OCI-LY1 (cell line): Measurements from ENCODE around the gene CDHR3.

Experiments used
- H2AFZ ChIP-seq: fragments of 200-600 bp; sonication (generic), shearing (Covaris generic); 2 replicates; pipeline ENCODE4 v1.6.0; 2014; ENCODE audit warnings: antibody characterized with exemption, mild to moderate bottlenecking, low read length
- H3F3A ChIP-seq: fragments of 200-600 bp; sonication (generic), shearing (Covaris generic); 2 replicates; pipeline ENCODE4 v1.6.0; 2014; ENCODE audit warnings: mild to moderate bottlenecking, antibody characterized with exemption, low read length, moderate library complexity; ENCODE audit not compliant: insufficient read depth
- H3K27ac ChIP-seq: fragments of 200-600 bp; sonication (generic); 2 replicates; pipeline ENCODE4 v1.5.1; 2014; ENCODE audit warnings: low read length, mixed run types, mild to moderate bottlenecking, low read depth; ENCODE audit not compliant: poor library complexity, severe bottlenecking
- H3K27me3 ChIP-seq: fragments of 200-600 bp; sonication (generic); 2 replicates; pipeline ENCODE4 v1.6.0; 2014; ENCODE audit warnings: antibody characterized with exemption, mild to moderate bottlenecking, low read length, moderate library complexity; ENCODE audit not compliant: insufficient read depth
- H3K36me3 ChIP-seq: fragments of 200-600 bp; sonication (generic); 2 replicates; pipeline ENCODE4 v1.6.1; 2014; ENCODE audit warnings: mild to moderate bottlenecking, antibody characterized with exemption, low read length, moderate library complexity, mixed read lengths; ENCODE audit not compliant: insufficient read depth
- H3K4me1 ChIP-seq: fragments of 200-600 bp; sonication (generic); 2 replicates; pipeline ENCODE4 v1.5.1; 2014; ENCODE audit warnings: mild to moderate bottlenecking, low read length, moderate library complexity; ENCODE audit not compliant: insufficient read depth, severe bottlenecking
- H3K4me2 ChIP-seq: fragments of 200-600 bp; sonication (generic), shearing (Covaris generic); 2 replicates; pipeline ENCODE4 v1.6.1; 2014; ENCODE audit warnings: low read length
- H3K4me3 ChIP-seq: fragments of 200-600 bp; sonication (generic); 2 replicates; pipeline ENCODE4 v1.5.1; 2014; ENCODE audit warnings: low read length, low read depth, mild to moderate bottlenecking, mixed read lengths; ENCODE audit not compliant: poor library complexity, severe bottlenecking
- H3K79me2 ChIP-seq: fragments of 200-600 bp; shearing (Covaris generic); 2 replicates; pipeline ENCODE4 v1.6.1; 2016; ENCODE audit warnings: mixed run types, low read length, mixed read lengths; ENCODE audit not compliant: insufficient read depth
- H3K9ac ChIP-seq: fragments of 200-600 bp; sonication (generic), shearing (Covaris generic); 2 replicates; pipeline ENCODE4 v1.6.1; 2014; ENCODE audit warnings: mild to moderate bottlenecking, low read length, mixed read lengths
- H3K9me2 ChIP-seq: fragments of 200-600 bp; sonication (generic), shearing (Covaris generic); 2 replicates; pipeline ENCODE4 v1.6.1; 2014; ENCODE audit warnings: low read depth, mild to moderate bottlenecking, low read length, mixed read lengths
- H3K9me3 ChIP-seq: fragments of 200-600 bp; shearing (Covaris generic); 2 replicates; pipeline ENCODE4 v1.6.1; 2014; ENCODE audit warnings: low read length, mixed read lengths
- H4K20me1 ChIP-seq: fragments of 200-600 bp; sonication (generic), shearing (Covaris generic); 2 replicates; pipeline ENCODE4 v1.6.0; 2016; ENCODE audit warnings: mild to moderate bottlenecking, low read length; ENCODE audit not compliant: insufficient read depth
- CTCF ChIP-seq: fragments of 200-600 bp; sonication (generic), shearing (Covaris generic); IDR thresholded peaks from 2 replicates; pipeline ENCODE4 v1.5.1; 2017; ENCODE audit warnings: mild to moderate bottlenecking, antibody characterized with exemption, low read length, moderate library complexity, mixed read lengths
- EZH2 ChIP-seq: fragments of 200-600 bp; sonication (generic), shearing (Covaris generic); IDR thresholded peaks from 2 replicates; pipeline ENCODE4 v1.8.0; 2017; ENCODE audit warnings: borderline replicate concordance, mixed run types, mild to moderate bottlenecking, antibody characterized with exemption, low read length, moderate library complexity, mixed read lengths

CDHR3 gene

GRCh38 chr7:106062006-106062405 lies 98.9 kb downstream of the CDHR3 start:
- peak overlapping the region; percentile 69 for H3K9ac ChIP-seq
- H3K9me3 ChIP-seq = no peaks in the 10 kb centered on the region
- no peak for TF ChIP-seq EZH2
- no peak for TF ChIP-seq CTCF
- H3K9me2 ChIP-seq = no peaks in the 10 kb centered on the region
- peak overlapping the region; percentile 99 for H3K27ac ChIP-seq
- H3K36me3 ChIP-seq = no peaks in the 10 kb centered on the region
- no peaks in the 10 kb centered on the region for H4K20me1 ChIP-seq
- H3K4me3 ChIP-seq = peak overlapping the region; percentile 1
- no peaks in the 10 kb centered on the region for H3K79me2 ChIP-seq
- H3K27me3 ChIP-seq = no peaks in the 10 kb centered on the region
- H3F3A ChIP-seq = peaks cover 31% of the 10 kb centered on the region
- peak overlapping the region; percentile 55 for H3K4me2 ChIP-seq
- H3K4me1 ChIP-seq = peaks cover 100% of the 10 kb centered on the region
- no peak overlapping the region for H2AFZ ChIP-seq

GRCh38 chr7:106062521-106062931 lies 99.5 kb downstream of the CDHR3 start:
- Histone ChIP-seq H3K27me3 (no peaks in the 10 kb centered on the region), H3K79me2 (no peaks in the 10 kb centered on the region), H3K9me2 (no peaks in the 10 kb centered on the region), H3K4me3 (peak overlapping the region; percentile 1), H3K9me3 (no peaks in the 10 kb centered on the region), H3F3A (peaks cover 26% of the 10 kb centered on the region), H2AFZ (no peak overlapping the region), H4K20me1 (no peaks in the 10 kb centered on the region), H3K36me3 (no peaks in the 10 kb centered on the region), H3K4me2 (peak overlapping the region; percentile 55), H3K9ac (peak overlapping the region; percentile 69), H3K4me1 (peaks cover 95% of the 10 kb centered on the region), H3K27ac (peak overlapping the region; percentile 99)
- TF ChIP-seq EZH2 (no peak), CTCF (no peak)

GRCh38 chr7:106063024-106063423 lies 100.0 kb downstream of the CDHR3 start:
- peaks cover 91% of the 10 kb centered on the region for H3K4me1 ChIP-seq
- no peaks in the 10 kb centered on the region for H3K79me2 ChIP-seq
- peak overlapping the region; percentile 55 for H3K4me2 ChIP-seq
- no peaks in the 10 kb centered on the region for H3K9me2 ChIP-seq
- H3F3A ChIP-seq = peaks cover 23% of the 10 kb centered on the region
- no peaks in the 10 kb centered on the region for H4K20me1 ChIP-seq
- TF ChIP-seq CTCF (no peak), EZH2 (no peak)
- no peaks in the 10 kb centered on the region for H3K27me3 ChIP-seq
- H3K36me3 ChIP-seq = no peaks in the 10 kb centered on the region
- no peak overlapping the region for H2AFZ ChIP-seq
- H3K9me3 ChIP-seq = no peaks in the 10 kb centered on the region
- peak overlapping the region; percentile 69 for H3K9ac ChIP-seq
- peak overlapping the region; percentile 0 for H3K4me3 ChIP-seq
- peak overlapping the region; percentile 99 for H3K27ac ChIP-seq
